ENCODE measurements around the gene CILP.

Gene CILP

DNA sequence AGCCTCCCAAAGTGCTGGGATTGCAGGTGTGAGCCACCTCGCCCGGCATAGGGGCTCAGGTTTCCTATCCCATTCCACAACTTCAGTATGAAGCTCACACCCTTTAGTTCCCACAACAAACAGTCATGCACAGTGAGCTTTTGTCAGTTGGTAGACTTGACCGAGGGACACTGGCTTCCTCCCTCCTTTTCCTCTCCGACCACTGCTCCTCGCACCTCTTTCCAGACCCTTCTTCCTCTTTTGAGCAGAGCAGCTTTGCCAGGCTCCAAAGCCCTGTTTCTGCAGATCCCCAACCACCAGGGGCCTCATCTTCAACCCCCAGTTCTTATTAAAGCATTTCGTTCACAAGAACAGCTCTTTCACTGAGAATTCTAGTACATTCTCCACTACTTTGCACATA, 12.7 kb upstream of the CILP start:
- DNase-seq, result no peak

DNA sequence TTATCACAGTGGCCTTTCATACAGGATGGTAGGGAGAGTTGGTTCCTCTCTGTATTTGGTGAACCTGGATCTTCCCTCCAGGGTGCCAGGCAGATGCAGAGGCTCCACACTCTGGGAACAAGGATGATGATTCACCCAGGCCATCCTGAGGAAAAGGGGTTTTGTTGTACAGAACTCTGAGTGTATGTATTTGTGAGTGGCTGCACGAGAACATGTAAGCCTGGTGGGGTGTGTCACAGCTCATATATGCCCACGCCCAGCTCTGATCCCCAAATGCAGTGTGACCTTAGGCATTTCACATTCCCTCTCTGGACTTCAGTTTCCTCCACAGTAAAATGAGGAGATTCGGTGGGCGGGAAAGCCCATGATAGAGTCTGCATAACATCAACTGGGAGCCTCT, 11.6 kb upstream of the CILP start:
- no peak for DNase-seq

DNA sequence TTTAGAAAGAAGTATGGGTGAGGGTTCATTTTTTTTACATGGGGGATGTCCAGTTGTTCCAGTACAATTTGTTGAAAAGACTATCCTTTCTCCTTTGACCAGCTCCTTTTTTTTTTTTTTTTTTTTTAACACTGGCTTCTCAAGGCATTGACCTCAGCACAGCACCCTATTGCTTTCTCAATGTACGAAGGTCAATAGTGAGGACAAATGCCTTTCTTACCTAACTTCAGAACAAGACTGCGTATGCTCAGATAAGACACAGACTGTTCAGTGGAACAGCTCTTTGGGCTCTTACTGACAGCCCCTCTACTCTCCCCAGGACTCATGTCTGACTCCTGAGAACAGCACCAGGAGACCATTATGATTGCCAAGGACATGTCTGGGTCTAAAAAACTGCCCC, 10.4 kb upstream of the CILP start:
- no peak for DNase-seq

DNA sequence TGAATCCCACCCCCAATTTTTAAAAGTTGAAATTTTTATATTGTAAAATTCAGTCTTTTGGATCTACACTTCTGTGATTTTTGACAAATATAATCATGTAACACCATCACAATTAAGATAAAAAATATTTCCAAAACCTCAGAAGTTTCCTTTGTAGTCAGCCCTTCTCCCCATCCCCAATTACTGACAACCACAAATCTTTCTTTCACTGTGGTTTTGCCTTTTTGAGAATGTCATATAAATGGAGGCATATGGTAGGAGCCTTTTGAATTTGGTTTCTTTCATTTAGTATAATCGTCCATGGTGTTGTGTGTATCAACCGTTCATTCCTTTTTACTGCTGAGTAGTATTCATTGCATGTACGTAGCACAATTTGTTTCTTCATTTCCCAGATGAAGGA, 7.9 kb upstream of the CILP start:
- DNase-seq, result no peak

DNA sequence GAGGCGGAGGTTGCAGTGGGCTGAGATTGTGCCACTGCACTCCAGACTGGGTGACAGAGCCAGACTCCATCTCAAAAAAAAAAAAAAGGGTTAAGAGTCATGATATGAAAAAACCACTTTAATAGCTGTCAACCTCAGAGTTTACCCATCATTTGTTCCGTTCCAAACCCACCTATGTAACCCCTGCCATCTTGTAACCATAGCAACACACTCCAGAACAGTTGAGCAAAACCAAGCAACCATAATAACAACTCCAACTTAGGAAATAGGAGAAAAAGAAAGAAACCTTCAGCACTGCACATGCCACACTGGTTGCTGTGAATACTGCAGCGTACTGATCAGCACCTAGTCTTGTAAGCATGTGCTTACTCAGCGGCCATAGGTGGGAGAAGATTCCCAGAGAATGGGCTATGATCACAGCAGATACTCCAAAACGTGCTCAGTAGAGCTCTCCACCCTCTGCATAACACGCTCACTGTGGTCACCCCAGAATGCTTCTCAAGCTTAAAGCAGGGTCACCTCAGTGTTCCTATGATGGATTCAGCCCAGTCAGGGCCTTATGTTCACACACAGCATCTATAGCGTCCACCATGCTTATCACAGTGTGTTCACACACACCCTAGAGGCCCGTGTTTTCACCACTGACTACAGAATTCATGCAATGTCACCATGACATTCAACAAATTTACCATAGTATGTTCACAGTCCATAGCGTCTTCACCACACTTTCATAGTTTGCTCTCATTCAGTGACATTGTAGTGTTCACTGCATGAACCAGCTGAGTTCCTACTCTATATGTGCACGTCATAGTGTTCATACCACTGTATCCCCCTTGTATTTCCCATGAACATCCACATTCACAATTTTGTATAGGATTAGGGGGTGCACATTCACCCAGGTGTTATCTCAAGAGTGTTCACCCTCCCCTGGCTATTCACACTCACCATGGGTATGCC, 6.5 kb upstream of the CILP start:
- no peak for DNase-seq

DNA sequence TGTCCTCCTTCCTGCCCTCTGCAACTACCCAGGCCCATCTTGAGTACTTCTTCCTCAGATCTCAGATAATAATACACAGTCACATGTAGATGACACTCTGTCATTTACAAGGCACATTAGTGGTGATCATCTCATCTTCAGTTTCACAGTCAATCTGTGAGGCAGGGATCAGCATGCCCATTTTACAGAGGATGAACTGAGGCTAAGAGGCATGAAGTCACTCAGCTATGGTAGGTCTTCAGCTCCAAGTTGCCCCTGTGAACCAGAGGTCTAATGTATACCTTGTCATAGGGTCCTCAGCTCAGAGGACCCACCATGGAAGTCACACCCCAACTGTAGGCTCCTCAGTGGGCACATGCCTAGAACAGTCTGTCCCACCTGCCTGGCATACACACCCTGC, 4.2 kb upstream of the CILP start:
- no peak for DNase-seq

DNA sequence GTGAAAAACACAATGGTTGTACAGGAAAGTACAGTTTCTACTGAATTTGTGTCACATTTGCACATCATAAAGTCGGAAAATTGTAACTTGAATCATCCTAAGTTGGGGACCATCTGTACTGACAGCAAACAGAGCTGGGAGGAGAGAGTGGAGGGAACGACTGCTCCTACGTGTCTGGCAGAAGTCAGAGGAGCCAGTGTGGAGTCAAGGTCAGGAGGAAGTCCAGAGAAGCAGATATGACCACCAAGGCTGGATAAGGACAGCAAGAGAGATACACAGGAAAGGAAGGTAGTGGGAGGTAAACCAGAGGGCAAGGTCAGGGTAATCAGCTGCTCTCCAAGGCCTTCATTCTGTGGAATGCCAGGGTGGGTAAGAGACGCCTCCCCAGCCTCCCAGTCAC, 2.7 kb upstream of the CILP start:
- no peak for DNase-seq

DNA sequence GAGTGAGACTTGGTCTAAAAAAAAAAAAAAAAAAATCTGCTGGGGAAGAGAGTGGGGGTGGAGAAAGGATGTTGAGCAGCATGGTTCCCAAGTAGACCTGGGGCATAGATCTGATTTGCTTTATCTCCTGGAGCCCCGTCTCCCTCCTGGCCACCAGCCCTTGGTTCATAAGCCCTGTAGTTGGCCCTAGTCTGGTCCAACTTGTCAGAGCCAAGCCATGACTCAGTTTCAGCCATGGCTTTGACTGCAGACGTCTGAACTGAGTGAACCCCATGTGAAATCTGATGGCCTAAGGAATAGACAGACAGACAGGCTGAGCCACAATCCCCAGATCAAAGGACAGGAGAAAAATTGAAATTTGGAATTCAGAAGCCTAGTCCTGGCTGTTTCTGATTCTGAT, 2.0 kb upstream of the CILP start:
- no peak for DNase-seq

DNA sequence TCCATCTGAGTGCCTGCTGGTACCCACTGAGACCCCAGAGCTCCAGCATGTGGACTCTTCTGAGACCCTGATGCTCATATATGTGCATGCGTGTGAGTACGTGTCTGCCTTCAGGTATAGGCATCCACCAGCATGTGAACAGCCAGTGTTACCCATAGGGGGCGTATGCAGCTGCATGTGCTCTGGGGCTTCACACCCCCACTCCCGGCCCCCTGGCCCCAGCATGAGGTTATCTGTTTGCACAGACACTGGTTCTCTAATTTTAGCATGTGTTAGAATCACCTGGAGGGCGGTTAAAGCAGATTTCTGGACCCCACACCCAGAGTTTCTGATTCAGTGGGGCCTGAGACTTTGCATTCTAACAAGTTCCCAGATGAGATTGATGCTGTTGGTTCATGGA, 824 bp upstream of the CILP start:
- peak; percentile 23 to 38 for DNase-seq

DNA sequence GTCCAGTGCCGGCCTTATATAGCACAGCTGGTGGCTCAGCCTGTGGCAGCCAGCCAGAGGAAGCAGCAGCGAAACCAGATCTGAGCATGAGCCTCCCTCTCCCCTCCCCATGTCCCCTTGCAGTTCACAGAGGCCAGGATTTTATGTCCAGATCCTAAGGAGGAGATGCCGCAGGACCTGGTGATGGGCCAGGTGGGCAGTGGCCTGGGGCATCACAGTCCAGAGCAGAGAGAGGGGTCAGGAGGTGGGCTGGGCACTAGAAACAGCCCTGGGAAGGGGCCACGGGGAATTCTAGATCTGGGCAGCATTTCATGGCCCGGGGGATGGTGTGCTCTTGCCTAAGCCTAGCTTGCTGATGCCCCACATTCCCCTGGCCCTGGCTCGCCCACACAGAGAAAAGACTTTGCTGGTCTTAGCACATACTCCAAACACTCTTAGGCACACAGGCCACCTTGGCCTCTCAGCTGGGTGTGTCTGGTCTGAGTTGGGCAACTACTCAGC, 259 bp upstream of the CILP start:
- DNase-seq, result no peak

DNA sequence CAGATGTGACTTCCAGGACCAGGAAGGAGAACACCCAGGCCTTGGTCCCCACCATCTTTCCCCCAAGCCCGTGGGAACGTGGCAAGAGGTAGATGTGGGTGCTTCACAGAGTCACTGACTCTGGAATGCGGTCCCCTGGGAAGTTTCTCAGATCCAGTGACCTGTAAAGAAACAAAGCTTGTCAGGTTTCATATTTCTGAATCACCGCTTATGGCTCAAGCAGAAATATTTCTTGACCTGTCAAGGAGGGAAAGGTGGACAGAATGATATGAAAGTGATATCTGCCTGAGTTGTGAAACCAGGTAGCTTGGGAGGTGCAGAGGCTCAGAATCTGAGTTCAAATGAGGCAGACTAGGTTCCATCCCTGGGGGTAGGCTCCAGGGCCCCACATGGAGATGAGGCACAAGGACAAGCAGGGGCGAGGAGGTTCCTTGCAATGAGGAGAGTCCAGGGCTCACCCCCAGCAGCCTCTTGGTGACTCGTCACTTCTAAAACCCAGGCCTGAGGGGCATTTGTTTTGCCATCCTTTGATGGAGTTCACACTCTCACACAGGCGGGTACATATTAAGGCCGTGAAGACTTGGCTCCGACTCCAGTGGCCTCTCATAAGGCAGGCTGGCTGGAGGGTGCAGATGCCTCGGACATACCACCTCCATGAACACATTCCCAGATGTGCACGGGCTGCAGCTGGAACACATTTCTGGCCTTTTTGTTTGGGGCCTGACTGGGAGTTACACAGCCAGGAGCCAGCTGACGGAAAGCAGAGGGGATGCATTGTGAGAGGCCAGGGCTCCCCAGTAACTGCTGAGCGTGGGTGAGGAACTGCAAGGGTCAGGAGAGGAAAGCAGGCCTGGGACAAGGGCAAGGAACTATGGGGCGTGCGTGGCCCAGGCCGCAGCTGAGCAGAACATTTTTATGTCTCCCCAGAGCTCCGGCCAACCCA, 1.3 kb downstream of the CILP start:
- DNase-seq, result no peak

DNA sequence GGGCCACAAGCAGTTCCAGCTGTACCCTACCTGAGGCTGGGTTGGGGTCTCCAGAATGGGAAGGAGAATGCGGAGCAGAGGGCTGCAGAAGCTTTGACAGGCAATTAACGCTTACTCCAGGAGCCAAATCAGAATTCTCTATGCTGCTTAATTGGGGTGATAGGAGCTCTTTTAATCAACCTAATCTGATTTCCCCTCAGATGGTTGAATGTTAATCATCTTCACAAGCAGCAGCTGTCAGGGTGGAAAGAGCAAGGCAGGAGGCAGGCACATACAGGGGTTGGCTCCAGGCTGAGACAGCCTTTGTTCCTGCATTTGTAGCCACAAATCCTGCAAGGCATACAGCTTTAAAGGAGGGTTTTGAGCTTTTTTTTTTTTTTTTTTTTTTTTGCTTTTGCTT, 2.6 kb downstream of the CILP start:
- DNase-seq, result no peak

DNA sequence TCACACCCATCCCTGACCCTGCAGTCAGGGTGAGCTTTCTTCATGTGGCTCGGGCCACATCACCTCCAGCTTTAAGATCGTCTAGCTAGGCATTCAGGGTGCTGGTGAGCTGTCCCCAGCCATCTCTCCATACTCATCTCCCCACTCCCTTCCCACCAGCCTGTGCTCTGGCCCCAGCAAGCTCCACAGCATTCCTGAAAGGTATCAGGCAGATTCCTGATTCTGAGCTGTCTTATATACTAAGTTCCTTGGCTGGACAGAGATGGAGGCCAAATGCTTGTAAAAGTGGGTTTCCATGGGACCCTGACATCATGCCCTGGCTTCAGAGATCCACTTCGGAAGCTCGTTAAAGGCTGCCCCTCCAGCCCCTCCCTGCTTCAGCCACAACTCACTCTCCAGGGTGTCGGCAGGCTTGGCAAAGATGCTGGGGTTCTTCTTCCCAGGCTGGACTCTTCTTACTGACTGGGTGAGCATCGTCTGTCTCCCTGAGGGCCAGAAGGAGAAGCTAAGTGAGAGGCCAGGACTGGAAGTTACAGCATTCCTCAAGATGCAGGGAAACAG, 3.9 kb downstream of the CILP start:
- no peak for DNase-seq

DNA sequence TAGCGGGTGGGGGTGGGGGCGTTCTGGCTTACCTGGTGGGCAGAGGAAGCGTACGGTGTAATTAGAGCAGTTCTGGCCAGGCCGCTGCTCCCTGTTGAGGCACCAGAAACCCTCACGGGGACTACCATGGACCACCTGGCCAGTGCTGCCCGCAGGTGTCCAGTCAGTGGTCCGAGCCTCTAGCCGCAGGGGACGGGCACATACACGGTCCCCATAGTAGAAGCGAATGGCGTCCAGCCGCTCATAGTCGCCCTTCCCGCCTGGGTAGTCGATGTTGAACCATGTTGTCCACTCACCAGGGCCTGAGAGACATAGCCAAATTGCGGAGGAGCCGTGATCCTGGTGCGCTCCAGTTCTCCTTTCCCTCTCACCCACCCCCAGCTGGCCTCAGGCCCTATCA, 4.5 kb downstream of the CILP start:
- no peak for DNase-seq

DNA sequence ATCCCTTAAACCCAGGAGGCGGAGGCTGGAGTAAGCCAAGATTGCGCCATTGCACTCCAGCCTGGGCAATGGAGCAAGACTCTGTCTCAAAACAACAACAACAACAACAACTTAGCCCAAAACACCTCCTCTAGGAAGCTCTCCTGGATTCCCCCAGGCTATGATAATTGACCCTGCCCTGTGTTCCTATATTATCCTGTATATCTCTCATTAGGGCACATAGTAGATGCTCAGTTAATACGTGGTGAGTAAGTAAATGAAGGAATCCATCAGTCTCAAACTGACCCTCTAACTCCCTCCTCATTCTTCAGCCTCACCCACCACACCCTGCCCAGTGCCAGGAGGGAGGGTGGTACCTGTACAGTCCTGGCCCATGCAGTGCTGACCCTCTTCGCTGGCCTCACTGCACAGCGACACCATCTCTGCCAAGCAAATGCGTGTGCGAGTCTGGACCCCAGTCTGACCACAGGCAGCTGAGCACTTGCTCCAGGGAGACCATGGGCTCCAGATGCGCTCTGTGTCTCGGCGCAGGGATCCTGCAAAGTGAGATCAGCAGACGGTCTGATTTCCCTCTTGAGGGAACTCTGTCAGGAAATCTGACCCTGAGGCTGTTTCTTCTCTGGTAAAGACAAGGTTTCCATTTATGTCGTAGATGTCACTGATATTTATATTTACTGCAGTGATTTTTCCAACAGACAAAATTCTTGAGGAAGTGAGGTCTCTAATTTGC, 6.2 kb downstream of the CILP start:
- no peak for DNase-seq

DNA sequence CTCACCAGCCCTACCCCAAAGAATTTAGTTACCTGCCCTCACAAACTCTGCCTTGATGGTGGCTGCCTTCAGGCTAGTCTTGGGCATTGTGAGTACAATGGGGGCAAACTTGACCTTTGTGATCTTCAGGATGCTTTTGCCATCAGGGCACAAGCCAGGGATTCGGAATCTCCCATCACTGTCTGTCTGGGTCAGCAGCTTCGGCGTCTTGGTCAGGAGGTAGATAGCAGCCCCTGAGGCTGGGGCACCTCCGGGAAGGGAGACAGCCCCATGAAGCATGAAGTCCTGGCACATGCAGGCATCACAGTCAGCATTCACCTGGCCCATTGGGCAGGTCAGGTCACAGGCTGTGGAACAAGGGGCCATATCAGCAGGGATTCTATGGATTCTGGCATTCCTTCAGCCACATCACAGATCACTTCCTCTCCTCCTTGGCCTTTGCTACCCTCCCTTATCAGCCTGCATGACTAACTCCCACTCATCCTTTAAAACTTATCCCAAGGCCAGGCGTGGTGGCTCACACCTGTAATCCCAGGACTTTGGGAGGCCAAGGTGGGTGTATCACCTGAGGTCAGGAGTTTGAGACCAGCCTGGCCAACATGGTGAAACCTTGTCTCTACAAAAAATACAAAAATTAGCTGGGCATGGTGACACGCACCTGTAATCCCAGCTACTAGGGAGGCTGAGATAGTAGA, 6.9 kb downstream of the CILP start:
- no peak for DNase-seq

DNA sequence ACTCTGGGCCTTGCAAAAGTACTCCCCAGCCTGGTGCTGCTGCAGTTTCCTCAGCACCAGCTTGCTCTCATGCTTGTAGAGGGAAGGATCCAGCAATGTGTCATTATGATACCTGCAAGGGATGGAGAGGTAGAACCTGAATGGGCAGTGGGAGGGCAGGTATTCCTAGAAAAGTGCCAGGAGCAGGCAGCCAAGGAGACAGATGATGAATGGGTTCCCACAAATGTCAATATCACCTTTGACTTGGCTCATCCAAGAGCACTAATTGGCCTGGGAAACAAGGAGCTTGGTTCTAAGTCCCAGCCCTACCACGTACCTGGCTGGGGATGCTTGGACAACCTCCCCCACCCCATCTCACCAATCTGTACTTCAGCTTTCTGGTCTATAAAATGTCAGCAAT, 9.4 kb downstream of the CILP start:
- DNase-seq, result no peak

DNA sequence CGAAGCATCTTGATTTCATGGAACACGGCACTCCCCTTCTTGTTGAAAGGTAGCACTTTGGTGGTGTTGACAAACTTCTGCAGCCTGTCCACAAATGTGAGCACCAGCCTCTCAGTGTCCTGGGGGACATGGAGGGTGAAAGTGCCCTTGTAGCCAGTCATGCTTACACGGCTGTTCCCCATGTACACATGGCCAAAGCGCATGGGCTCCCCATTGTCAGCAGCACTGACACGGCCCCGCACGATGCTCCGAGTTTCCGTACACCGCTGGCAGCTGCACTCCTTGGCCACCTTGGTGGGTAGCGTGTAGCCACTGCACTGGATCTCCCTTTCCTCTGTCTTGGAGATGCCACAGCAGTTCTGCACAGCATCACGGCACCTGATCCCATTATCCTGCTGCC, 12.7 kb downstream of the CILP start:
- no peak for DNase-seq

DNA sequence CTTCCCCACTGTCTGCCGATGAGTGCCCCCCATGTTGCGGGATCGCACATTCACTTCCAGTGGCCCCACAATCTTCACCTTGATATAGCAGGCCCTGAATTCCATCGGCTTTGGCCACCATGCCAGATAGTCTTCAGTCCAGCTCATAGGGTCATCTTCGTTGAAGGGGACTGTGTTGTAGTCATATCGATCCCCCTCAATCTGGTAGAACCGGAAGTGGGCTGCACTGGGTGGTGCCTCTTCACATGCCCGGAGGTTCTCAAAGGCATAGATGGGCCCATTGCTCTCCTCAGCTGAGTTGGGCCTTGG, 14.0 kb downstream of the CILP start:
- no peak for DNase-seq

DNA sequence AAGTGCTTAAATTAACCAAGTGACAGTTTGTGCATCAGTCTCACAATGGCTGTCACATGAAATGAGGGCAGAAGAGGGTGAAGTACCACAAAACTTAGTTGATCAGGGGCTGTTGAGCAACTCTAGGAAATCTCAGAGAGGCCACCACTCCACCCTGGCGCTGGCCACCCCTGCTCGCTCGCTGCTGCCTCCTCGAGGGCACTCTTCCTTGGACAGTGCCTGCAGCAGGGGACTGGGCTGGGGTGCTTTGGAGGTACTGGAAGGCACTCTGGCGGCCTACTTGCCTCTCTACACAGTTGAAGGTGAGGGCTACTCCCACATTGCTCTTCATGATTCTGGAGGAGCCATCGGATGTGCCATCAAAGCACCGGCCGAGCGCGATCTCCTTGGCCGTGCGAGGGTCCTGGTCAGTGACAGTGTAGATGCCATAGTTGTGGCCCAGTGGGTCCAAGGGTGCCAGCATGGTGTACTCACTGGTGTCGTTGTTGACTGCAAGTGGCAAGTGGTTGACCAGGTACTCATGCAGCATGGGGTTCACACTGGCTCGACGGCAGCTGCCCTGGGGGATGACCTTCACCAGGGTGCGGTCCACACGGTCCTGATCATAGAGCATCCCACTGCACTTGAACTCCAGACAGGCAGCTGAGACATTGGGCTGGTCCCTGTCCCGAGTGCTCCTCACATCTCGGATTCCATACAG, 14.5 kb downstream of the CILP start:
- no peak for DNase-seq

DNA sequence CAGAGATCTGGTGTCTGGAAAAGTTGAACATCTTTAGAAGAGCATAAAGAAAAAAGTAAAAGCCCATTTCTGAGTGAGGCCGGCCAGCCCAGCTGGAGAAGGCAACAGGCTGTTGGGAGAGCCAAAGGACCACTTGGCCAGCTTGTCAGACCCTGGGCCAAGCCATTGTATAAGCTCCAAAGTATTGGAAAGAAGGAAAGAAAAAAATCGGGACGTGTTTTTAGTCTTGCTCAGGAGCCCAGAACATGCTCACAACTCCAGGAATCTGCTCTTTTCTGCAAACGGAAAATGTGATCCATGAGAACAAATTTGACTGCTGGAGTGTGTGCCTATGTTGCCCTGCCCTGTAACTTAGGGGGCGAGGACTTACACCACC, 15.7 kb downstream of the CILP start:
- DNase-seq, result no peak
